Erythroblast (primary cell): ENCODE results near the gene ANKRD12.

Experiments used
- GATA1 ChIP-seq: IDR thresholded peaks from 2 replicates; pipeline ENCODE4 v1.6.1; 2011; ENCODE audit warnings: low read depth, mild to moderate bottlenecking, control low read depth, low read length, moderate library complexity
- POLR2A ChIP-seq: IDR thresholded peaks from 2 replicates; pipeline ENCODE4 v1.6.1; 2011; ENCODE audit warnings: mild to moderate bottlenecking, low read length

- no peak for TF ChIP-seq POLR2A
- TF ChIP-seq GATA1, result no peak
These were observed 68.1 kb downstream of the ANKRD12 start for GRCh38 chr18:9204659-9205058.
